Stimulated activated CD8-positive, alpha-beta memory T cell treated with anti-CD3 and anti-CD28 coated beads, Interleukin-2, amount 100 ng/mL, for 1 hour (primary cell): ENCODE results near the gene GPR62.

Experiments used
- DNase-seq, 2 donors: peaks; one replicate each; pipeline ENCODE4 v3.0.0-alpha.2; 2020; ENCODE audit warnings: low read depth in 2 of 2

The GPR62 gene

GRCh38 chr3:51937611-51938450, 17.4 kb upstream of the GPR62 start:
- DNase-seq, result no peak

GRCh38 chr3:51938780-51939425, 16.3 kb upstream of the GPR62 start:
- DNase-seq, result no peak

DNA sequence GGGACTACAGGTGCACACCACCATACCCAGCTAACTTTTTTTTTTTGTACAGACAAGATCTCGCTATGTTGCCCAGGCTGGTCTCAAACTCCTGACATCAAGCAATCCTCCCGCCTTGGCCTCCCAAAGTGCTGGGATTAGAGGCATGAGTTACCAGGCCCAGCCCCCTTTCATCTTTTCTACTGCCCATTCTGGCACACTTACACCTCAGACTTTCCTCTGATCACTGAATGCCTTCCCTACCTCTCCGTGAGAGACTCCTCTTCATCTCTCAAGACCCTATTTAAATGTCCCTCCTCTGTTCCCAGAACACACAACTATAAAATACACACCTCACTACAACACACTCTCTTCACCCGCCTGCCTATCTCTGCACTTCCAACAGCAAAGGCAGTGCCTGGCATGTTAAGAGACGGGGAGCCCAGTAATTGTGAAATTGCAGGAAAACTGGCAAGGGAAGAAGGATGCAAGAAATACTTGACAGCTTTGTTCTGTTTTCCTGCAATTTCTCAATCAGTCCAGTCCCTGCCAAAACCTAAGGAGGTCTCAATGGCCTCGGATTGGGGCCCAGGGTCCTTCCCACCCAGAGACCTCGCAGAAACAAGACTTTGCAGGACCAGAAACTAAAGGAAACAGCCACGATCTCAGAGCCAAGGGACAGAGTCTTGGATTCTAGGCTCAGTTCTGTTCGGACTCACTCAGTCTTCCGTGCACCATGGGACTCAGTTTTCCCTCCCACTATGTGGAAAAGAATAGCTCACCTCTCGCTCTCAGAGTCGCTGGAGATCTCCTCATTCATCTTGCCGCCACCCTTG, 14.3 kb upstream of the GPR62 start:
- DNase-seq, result no peak

DNA sequence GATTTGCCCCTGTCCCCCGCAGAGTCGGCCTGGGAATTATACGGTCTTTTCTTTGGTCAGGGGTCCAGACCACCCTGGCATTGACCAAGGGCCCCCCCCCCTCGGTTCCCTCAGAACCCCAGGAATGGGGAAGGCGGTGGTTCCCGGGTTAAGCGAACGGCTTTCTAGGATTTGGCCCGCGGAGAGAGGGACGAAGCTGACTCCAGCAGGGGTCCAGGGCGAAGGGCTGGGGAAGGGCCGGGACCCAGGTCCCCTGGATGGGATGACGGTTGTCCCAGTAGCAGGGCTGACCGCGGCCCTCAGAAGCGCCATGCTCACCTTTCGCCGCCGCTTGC, 13.8 kb upstream of the GPR62 start:
- DNase-seq, result no peak

GRCh38 chr3:51941798-51942602, 13.2 kb upstream of the GPR62 start, which contains the start of the genes PARP3 and RRP9:
Gene PARP3 (plus strand): TSS chr3:51942363. CDS start chr3:51943356, 993 bp downstream.
Gene RRP9 (minus strand): TSS chr3:51941904. CDS start chr3:51941867, 37 bp downstream.
- peak; percentile 98 to 100 for DNase-seq

- no peak for DNase-seq
Measured at GRCh38 chr3:51942603-51943450, 12.4 kb upstream of the GPR62 start.

GRCh38 chr3:51943451-51944391, 11.5 kb upstream of the GPR62 start:
- DNase-seq, result no peak

DNA sequence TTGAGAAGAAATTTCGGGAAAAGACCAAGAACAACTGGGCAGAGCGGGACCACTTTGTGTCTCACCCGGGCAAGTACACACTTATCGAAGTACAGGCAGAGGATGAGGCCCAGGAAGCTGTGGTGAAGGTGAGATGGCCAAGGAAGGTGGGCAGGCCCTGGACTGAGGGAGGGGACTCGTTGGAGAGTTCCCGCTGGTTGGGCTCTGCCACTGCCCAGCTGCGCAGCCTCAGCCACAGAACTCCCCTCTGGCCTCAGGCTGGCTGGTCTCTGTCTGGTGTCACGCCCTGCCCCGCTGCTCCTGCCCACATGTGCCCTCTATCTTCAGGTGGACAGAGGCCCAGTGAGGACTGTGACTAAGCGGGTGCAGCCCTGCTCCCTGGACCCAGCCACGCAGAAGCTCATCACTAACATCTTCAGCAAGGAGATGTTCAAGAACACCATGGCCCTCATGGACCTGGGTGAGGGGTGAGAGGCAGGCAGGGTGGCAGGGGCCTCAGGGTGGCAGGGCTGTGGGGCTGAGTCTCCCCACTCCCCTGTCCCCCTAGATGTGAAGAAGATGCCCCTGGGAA, 10.6 kb upstream of the GPR62 start:
- DNase-seq, result no peak

- DNase-seq, result no peak
Measured at GRCh38 chr3:51945031-51945840, 9.9 kb upstream of the GPR62 start.

- DNase-seq, result no peak
Measured at GRCh38 chr3:51945926-51946705, 9.1 kb upstream of the GPR62 start.

GRCh38 chr3:51946796-51947195, 8.4 kb upstream of the GPR62 start:
- DNase-seq, result no peak

GRCh38 chr3:51947215-51947900, 7.8 kb upstream of the GPR62 start:
- DNase-seq, result no peak

GRCh38 chr3:51948016-51948580, 7.1 kb upstream of the GPR62 start:
- DNase-seq, result no peak

DNA sequence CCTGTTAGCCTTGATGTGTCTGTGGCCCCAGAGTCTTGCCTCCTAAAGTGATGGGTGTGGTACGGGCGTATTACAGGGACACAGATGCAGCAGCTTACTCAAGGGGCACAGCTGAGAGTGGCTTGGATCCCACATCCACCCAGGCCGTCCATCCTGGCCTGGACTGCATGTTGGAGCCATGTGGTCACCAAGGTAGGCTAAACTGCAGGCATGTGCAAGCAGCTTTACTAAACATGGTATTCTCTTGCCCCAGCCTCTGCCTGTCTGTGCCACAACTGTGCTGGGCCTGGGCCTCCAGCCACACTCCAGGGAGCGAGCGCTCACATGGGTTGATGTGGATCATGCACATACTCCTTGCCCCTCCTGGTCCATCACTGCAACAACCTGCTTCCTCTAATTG, 6.1 kb upstream of the GPR62 start:
- no peak for DNase-seq

GRCh38 chr3:51950899-51951298, 4.3 kb upstream of the GPR62 start:
- no peak for DNase-seq

GRCh38 chr3:51953445-51953844, 1.7 kb upstream of the GPR62 start:
- no peak for DNase-seq

DNA sequence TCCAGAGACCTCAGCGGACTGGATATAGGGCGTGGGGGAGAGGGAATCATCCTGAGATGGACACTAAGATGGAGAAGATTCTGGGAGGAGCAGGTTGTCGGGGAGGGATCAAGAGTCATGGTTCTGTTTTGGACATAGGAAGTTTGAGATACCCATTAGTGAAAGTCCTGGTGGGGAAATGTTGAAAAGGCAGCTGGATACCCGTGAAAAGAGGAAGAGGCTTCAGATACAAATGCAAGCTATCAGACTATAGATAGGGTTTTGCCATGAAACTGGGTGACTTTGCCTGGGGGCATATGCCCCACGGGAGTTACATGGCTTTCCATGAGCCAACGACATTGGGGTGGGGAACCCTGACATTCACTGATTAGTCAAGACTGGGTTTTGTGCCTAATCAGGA, 1.1 kb upstream of the GPR62 start:
- no peak for DNase-seq
